ENCODE data around the gene NT5C. TPM values are rescaled to one million over a fixed set of nuclear protein-coding genes. Genes with fewer than 3 reads are reported as not detected.
A peak's percentile ranks its signal among the peaks of the same experiment; 100 is the strongest.
"Not testable (repeated sequence)": the region's sequence is repeated elsewhere in the genome, so short reads cannot be mapped to it uniquely, and the experiment has no call there.

NT5C gene
- total RNA-seq, 1 donor from 2014 or later = 57.1 TPM

DNA sequence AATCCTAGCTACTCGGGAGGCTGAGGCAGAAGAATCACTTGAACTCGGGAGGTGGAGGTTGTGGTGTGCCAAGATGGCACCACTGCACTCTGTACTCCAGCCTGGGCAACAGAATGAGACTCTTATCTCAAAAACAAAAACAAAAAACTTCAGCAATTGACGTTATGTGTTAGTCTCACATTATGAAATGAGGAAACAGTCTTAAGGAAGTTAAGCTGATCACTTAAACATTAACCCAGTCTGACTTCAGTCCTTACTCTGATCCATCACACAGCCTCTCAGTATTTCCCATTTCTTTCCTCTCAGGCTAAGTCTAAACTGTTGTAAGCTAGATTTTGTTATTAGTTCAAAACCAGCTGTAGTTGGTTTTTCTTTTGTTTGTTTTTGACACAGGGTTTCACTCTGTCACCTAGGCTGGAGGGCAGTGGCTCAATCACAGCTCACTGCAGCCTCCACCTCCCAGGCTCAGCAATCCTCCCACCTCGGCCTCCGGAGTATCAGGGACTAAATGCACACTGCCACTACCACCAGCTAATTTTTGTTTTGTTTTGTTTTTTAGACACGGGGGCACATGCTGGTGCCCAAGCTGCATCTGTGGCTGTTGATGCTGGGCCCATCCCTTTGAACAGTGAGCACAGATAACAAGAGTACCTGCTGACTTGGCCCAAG, 16.5 kb upstream of the NT5C start:
- Histone ChIP-seq H3K4me3 (ENCODE audit: low read depth, low read length) (no peak overlapping the region), H3K27me3 (ENCODE audit: control insufficient read depth, insufficient read depth, low read length) (no peaks in the 10 kb centered on the region), H3K36me3 (ENCODE audit: control insufficient read depth, insufficient read depth, low read length) (peaks cover 22% of the 10 kb centered on the region)
- TF ChIP-seq, protein P1, sequence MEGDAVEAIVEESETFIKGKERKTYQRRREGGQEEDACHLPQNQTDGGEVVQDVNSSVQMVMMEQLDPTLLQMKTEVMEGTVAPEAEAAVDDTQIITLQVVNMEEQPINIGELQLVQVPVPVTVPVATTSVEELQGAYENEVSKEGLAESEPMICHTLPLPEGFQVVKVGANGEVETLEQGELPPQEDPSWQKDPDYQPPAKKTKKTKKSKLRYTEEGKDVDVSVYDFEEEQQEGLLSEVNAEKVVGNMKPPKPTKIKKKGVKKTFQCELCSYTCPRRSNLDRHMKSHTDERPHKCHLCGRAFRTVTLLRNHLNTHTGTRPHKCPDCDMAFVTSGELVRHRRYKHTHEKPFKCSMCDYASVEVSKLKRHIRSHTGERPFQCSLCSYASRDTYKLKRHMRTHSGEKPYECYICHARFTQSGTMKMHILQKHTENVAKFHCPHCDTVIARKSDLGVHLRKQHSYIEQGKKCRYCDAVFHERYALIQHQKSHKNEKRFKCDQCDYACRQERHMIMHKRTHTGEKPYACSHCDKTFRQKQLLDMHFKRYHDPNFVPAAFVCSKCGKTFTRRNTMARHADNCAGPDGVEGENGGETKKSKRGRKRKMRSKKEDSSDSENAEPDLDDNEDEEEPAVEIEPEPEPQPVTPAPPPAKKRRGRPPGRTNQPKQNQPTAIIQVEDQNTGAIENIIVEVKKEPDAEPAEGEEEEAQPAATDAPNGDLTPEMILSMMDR (IDR thresholded peaks at IDR 0.05; ENCODE audit: insufficient read depth, low read length, severe bottlenecking) = no peak
- DNase-seq (ENCODE audit: low read depth) (no peak), FAIRE-seq (no peak)

DNA sequence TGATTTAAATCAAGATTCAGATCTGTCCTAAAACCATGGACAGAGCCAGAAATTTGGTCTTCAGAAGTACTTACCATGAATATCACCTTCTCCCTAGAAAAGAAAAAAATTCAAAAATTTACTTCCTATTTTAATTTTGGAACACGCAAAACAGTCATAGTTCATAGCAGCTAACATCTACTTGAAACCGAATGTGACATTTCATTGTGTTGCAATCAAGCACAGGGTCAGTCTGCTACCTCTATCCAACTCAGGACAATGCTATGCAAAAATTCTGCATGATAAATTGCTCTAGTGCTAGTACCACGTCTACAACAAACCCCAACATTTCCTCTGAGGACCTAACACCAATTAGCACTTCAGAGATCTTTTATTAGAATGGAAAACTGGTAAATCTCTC, 15.1 kb upstream of the NT5C start:
- FAIRE-seq (no peak), DNase-seq (ENCODE audit: low read depth) (no peak)
- TF ChIP-seq, protein P1 (IDR thresholded peaks at IDR 0.05; ENCODE audit: insufficient read depth, low read length, severe bottlenecking) = no peak
- no peaks in the 10 kb centered on the region for H3K27me3 ChIP-seq (ENCODE audit: control insufficient read depth, insufficient read depth, low read length)
- no peak overlapping the region for H3K4me3 ChIP-seq (ENCODE audit: low read depth, low read length)
- H3K36me3 ChIP-seq (ENCODE audit: control insufficient read depth, insufficient read depth, low read length) = peaks cover 25% of the 10 kb centered on the region

DNA sequence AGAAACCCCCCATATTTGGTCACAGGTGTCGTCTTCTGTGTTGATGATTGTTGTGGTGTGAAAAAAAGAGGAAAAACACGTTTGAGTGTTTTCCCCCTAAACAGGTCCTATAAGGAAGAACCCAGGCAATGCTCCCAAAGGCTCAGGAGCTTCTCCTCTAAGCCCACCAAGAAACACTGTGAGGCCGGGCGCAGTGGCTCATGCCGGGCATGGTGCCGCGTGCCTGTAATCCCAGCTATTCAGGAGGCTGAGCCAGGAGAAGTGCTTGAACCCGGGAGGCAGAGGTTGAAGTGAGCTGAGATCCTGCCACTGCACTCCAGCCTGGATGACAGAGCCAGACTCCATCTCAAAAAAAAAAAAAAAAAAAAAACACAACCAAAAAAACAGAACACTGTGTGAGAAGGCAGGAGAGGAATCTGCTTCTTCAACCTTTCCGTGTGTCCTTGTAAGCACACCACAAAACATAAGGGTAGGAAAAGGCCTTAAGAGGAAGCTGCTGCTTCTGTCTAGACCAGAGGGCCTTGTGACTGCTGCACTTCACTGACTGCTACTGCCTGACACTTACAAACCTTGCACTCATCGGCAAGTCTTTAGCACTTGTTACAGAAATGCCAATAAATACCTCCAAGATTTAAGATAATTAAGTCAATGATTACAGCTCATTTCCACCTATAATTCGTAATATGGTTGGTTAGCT, 13.4 kb upstream of the NT5C start:
- Histone ChIP-seq H3K36me3 (ENCODE audit: control insufficient read depth, insufficient read depth, low read length) (peaks cover 26% of the 10 kb centered on the region), H3K4me3 (ENCODE audit: low read depth, low read length) (no peak overlapping the region), H3K27me3 (ENCODE audit: control insufficient read depth, insufficient read depth, low read length) (no peaks in the 10 kb centered on the region)
- no peak for DNase-seq (ENCODE audit: low read depth)
- FAIRE-seq = no peak
- TF ChIP-seq, protein P1 (IDR thresholded peaks at IDR 0.05; ENCODE audit: insufficient read depth, low read length, severe bottlenecking) = no peak

DNA sequence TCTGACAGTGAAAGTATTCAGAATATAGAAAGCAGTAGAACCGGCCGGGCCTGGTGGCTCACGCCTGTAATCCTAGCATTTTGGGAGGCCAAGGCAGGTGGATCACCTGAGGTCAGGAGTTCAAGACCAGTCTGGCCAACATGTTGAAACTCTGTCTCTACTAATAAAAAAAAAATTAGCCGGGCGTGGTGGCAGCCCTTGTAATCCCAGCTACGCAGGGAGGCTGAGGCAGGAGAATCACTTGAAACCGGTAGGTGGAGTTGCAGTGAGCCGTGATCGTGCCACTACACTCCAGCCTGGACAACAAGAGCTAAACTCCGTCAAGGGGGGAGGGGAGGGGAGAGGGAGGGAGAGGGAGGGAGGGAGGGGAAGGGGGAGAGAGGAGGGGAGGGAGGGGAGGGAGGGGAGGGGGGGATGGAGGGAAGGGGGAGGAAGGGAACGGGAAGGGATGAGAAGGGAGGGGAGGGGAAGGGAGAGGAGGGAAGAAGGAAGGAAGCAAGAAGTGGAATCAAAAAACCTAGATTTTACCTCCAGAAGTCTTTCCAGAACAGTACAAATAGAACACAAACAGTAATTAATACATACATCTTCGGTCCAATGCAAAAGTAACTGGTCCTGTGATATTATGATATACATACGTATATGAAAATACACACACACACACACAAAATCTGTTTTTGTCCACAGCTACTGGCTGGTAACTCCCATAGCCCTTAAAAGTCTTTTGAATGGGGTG, 10.9 kb upstream of the NT5C start:
- peaks cover 20% of the 10 kb centered on the region for H3K36me3 ChIP-seq (ENCODE audit: control insufficient read depth, insufficient read depth, low read length)
- DNase-seq (ENCODE audit: low read depth) = no peak
- no peaks in the 10 kb centered on the region for H3K27me3 ChIP-seq (ENCODE audit: control insufficient read depth, insufficient read depth, low read length)
- FAIRE-seq = no peak
- H3K4me3 ChIP-seq (ENCODE audit: low read depth, low read length) = no peak overlapping the region
- TF ChIP-seq, protein P1 (IDR thresholded peaks at IDR 0.05; ENCODE audit: insufficient read depth, low read length, severe bottlenecking) = no peak

DNA sequence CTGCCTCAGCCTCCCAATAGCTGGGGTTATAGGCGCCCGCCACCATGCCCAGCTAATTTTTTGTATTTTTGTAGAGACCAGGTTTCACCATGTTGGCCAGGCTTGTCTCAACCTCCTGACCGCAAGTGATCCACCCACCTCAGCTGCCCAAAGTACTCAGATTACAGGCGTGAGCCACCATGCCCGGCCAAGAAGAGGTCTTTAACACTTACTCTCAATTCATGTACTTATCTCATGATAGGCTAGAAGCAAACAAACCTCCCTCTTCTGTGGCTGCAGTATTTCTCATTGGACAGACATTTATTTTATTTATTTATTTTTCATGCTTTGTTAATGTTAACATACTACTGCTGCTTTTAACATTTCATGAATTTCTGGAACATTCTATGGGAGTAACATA, 7.0 kb upstream of the NT5C start:
- FAIRE-seq = no peak
- Histone ChIP-seq H3K4me3 (ENCODE audit: low read depth, low read length) (no peak overlapping the region), H3K27me3 (ENCODE audit: control insufficient read depth, insufficient read depth, low read length) (no peaks in the 10 kb centered on the region), H3K36me3 (ENCODE audit: control insufficient read depth, insufficient read depth, low read length) (peaks cover 5% of the 10 kb centered on the region)
- TF ChIP-seq, protein P1 (IDR thresholded peaks at IDR 0.05; ENCODE audit: insufficient read depth, low read length, severe bottlenecking) = no peak
- peak; percentile 68 for DNase-seq (ENCODE audit: low read depth)

DNA sequence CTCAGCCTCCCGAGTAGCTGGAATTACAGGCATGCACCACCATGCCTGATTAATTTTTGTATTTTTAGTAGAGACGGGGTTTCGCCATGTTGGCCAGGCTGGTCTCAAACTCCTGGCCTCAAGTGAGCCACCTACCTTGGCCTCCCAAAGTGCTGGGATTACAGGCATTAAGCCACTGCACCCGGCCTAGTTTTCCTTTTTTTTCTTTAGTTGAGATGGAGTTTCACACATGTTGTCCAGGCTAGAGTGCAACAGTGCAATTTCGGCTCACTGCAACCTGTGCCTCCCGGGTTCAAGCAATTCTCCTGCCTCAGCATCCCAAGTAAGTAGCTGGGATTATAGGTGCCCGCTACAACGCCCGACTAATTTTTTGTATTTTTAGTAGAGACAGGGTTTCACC, 6.2 kb upstream of the NT5C start:
- not testable (repeated sequence) for H3K27me3 ChIP-seq (ENCODE audit: control insufficient read depth, insufficient read depth, low read length); FAIRE-seq; H3K36me3 ChIP-seq (ENCODE audit: control insufficient read depth, insufficient read depth, low read length); H3K4me3 ChIP-seq (ENCODE audit: low read depth, low read length); DNase-seq (ENCODE audit: low read depth)

Data from bronchial epithelial cell (primary cell).